ENCODE measurements around the gene WHRN. TPM values are rescaled to one million over a fixed set of nuclear protein-coding genes. Genes with fewer than 3 reads are reported as not detected.

The WHRN gene
- total RNA-seq, 1 donor from 2014 or later = 9.1 TPM

DNA sequence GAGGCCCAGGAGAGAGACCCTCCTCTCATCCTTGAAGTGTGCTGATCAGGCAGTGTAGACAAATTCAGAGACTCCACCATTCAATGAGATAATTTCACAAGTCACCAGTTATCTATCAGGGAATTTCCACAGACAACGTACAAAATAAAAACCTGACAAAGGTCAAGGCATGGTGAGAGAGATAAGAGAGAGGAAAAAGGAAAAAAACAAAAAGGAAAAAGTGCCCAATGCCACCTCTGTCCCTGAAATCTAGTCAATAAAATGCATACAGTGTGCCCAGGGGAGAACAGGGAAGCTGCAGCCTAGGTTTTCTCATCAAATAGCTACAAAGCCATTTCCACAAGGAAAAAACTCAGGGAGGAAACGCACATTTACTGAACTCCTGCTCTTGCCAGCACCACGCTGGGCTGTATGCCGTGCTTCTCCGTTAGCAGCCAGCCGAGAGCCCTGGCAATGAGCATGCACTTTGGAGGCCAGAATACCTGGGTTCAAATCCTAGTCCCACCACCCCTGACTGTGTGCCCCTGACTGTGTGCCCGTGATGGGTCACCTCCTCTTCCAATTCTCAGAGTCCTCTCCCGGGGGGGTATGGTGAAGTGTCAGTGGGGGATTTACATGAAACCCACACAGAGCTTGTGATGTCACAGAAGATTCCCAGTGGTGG, 11.6 kb downstream of the WHRN start:
- no peaks in the 10 kb centered on the region for H3K27me3 ChIP-seq
- no peak for DNase-seq (ENCODE audit: extremely low spot score in 2 of 2)
- TF ChIP-seq POLR2A (IDR thresholded peaks at IDR 0.05) (no peak), POLR2AphosphoS5 (IDR thresholded peaks at IDR 0.05; ENCODE audit: insufficient read depth in 1 of 2, low read depth in 1 of 2) (no peak)
- TF ChIP-seq, protein P1, sequence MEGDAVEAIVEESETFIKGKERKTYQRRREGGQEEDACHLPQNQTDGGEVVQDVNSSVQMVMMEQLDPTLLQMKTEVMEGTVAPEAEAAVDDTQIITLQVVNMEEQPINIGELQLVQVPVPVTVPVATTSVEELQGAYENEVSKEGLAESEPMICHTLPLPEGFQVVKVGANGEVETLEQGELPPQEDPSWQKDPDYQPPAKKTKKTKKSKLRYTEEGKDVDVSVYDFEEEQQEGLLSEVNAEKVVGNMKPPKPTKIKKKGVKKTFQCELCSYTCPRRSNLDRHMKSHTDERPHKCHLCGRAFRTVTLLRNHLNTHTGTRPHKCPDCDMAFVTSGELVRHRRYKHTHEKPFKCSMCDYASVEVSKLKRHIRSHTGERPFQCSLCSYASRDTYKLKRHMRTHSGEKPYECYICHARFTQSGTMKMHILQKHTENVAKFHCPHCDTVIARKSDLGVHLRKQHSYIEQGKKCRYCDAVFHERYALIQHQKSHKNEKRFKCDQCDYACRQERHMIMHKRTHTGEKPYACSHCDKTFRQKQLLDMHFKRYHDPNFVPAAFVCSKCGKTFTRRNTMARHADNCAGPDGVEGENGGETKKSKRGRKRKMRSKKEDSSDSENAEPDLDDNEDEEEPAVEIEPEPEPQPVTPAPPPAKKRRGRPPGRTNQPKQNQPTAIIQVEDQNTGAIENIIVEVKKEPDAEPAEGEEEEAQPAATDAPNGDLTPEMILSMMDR (IDR thresholded peaks at IDR 0.05) = no peak

DNA sequence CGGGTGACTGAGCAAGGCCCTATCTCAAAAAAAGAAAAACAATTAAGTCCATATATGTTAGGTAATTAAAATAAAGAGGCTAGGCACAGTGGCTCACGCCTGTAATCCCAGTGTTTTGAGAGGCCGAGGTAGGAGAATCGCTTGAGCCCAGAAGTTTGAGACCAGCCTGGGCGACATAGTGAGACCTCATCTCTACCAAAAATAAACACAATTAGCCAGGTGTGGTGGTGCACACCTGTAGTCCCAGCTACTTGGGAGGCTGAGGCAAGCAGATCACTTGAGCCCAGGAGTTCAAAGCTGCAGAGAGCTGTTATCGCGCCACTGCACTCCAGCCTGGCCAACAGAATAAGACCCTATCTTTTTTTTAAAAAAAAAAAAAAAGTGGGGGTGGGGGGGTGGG, 12.3 kb downstream of the WHRN start:
- H3K27me3 ChIP-seq = no peaks in the 10 kb centered on the region
- intact Hi-C loops (cut with DNase I) = no loop called here
- no peaks in the 10 kb centered on the region for H3K9me3 ChIP-seq
- no peak overlapping the region for H3K27ac ChIP-seq
- H3K4me3 ChIP-seq = no peak overlapping the region
- DNase-seq (ENCODE audit: extremely low spot score in 2 of 2) = no peak
- H3K4me1 ChIP-seq = no peaks in the 10 kb centered on the region
- no peaks in the 10 kb centered on the region for H3K36me3 ChIP-seq
- TF ChIP-seq POLR2AphosphoS5 (IDR thresholded peaks at IDR 0.05; ENCODE audit: insufficient read depth in 1 of 2, low read depth in 1 of 2) = no peak
- TF ChIP-seq POLR2A (IDR thresholded peaks at IDR 0.05) = no peak
- TF ChIP-seq, protein P1 (IDR thresholded peaks at IDR 0.05) = no peak

More for the DNA sequence above, 11.6 kb downstream of the WHRN start:
- Histone ChIP-seq H3K9me3 (no peaks in the 10 kb centered on the region), H3K4me3 (no peak overlapping the region), H3K27ac (no peak overlapping the region), H3K4me1 (no peaks in the 10 kb centered on the region), H3K36me3 (no peaks in the 10 kb centered on the region)
- intact Hi-C loops (cut with DNase I) = no loop called here

DNA sequence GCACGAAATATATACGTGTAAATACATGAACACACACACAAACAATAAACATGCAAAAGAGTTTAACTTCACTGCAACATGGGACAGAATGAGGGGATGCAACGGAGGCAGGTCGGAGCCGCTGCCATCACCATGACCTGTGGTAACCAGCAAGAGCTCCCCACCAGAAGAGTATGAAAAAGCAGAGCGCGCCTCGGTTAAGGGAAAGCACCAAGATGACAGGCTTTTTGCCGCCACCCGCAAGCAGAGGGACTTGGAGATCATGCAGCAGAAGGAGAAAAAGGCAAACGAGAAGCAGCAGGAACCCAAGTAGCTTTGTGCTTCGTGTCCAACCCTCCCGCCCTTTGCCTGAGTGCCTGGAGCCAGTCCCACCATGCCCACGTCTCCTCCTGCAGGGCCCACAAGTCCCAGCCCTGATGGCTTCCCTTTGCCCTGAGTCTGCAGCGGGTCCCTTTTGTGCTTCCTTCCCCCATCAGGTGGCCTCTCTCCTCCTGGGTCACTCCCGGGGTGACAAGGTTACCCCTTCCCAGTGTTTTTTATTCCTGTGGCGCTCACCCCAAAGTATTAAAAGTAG, 13.8 kb downstream of the WHRN start:
- intact Hi-C loops (cut with DNase I) = no loop called here
- no peak overlapping the region for H3K4me3 ChIP-seq
- TF ChIP-seq, protein P1 (IDR thresholded peaks at IDR 0.05) = no peak
- no peak for TF ChIP-seq POLR2AphosphoS5 (IDR thresholded peaks at IDR 0.05; ENCODE audit: insufficient read depth in 1 of 2, low read depth in 1 of 2)
- TF ChIP-seq POLR2A (IDR thresholded peaks at IDR 0.05) = no peak

DNA sequence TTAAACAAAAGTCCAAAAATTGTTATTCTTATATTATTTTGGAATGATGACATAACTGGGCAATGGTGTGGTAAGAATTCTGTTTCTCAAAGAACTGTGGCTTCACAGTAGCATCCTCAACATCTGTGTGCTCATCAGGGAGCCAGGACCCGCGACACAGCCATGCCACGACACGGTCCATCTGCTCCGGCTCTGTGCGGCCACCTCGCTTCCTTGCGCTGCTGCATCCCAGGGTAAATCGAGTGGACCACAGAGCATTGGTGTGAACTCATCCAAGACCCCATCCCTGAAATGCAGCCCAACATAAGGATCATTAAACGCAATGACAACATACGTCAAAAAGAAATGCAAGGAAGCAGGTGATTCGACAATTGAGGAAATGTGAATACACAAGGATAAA, 15.3 kb downstream of the WHRN start:
- Histone ChIP-seq H3K9me3 (no peaks in the 10 kb centered on the region), H3K27me3 (no peaks in the 10 kb centered on the region), H3K4me3 (no peak overlapping the region), H3K4me1 (no peaks in the 10 kb centered on the region), H3K27ac (no peak overlapping the region), H3K36me3 (no peaks in the 10 kb centered on the region)
- intact Hi-C loops (cut with DNase I) = no loop called here
- no peak for DNase-seq (ENCODE audit: extremely low spot score in 2 of 2)
- no peak for TF ChIP-seq POLR2AphosphoS5 (IDR thresholded peaks at IDR 0.05; ENCODE audit: insufficient read depth in 1 of 2, low read depth in 1 of 2)
- TF ChIP-seq POLR2A (IDR thresholded peaks at IDR 0.05) = no peak
- TF ChIP-seq, protein P1 (IDR thresholded peaks at IDR 0.05) = no peak

More for the DNA sequence above, 13.8 kb downstream of the WHRN start:
- no peaks in the 10 kb centered on the region for H3K9me3 ChIP-seq
- no peak overlapping the region for H3K27ac ChIP-seq
- no peaks in the 10 kb centered on the region for H3K4me1 ChIP-seq
- no peak for DNase-seq (ENCODE audit: extremely low spot score in 2 of 2)
- H3K36me3 ChIP-seq = no peaks in the 10 kb centered on the region
- H3K27me3 ChIP-seq = no peaks in the 10 kb centered on the region
